GM21825 (cell line): ENCODE results near the gene SCN3A.

ENCODE experiments used
- ATAC-seq: cut with Tn5 transposase; IDR thresholded peaks from one replicate; pipeline ENCODE4 v1.9.1; 2021; ENCODE audit warnings: mild to moderate bottlenecking, moderate library complexity; ENCODE audit not compliant: unreplicated experiment

SCN3A gene

DNA sequence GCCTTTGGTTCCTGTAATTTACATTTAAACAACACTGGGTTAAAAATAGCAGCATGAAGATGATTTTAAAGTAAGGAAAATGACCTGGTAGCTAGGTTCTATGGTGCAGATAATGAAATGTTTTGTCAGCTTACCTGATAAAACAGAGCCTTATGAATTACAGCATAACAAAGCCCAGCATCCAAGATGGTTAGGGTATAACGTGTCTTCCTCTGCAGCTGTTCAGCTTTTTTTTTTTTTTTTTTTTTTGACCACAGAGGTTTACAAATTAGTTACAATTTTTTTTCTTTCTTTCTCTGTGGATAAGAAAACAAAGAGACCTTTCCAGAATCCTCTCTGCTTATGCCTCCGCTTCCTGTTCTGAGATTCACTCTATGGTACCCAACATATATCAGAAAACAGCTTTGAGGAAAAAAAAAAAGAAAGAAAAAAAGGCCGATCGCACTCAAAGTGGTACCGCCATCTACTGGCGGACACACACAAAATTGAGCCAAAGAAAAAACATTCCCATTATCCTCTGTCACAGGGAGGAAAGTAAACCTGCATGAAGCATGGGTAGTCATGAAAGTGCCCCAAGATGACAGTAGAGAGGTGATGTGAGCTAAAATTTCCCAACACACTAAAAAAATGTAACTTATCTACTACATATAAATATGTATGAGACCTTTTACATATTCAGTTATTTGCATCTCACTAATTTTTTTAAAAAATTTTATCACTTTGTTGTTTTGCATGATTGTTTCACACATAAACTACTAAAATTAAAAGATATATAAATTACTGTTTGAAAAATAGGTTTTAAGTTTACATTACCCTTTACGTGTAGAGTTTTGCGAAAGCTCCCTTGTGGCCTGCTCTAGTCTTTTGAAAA, at the start of gene SCN3A:
Gene SCN3A, minus strand, starts transcription at position 362 of the 871 bp plus-strand sequence. CDS start 27,656 bp downstream, outside the sequence.
- ATAC-seq, result peak; percentile 67

DNA sequence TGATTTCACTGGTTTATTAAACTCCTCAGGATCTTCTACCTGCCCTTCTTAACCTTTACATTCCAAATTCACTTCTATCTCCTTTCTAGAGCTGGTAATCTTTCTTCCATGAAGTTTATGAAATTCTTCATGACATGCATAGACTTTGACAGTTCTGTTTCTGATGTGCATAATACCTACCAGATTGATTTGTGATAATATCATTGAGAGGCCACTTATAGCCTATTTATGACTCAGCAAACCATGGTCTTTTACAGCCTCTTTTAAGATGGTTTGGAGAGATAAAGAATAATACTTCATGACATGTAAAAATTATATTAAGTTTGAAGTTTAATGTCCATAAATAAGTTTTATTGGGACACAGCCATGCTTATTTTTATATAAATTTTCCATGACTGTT, 49.3 kb upstream of the SCN3A start:
- ATAC-seq, result no peak

DNA sequence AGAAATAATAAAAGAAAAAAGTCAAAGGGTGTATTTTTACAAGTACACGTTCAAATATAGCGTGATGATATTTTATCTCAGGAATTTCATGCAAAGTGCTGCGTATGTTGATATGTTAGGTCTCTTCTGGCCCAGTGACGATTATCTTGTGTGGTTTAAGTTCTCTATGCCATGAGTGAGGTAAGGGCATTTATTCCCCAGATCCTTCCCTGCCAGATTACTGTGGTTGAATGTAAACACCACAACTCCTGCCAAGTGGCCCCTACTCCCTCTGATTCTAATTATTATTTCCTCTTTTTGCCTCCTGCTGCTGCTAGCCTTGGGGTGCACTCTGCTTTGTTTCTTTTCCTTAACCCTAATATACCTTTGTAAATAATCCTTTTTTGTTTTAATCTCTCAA, 47.5 kb upstream of the SCN3A start:
- ATAC-seq, result no peak

DNA sequence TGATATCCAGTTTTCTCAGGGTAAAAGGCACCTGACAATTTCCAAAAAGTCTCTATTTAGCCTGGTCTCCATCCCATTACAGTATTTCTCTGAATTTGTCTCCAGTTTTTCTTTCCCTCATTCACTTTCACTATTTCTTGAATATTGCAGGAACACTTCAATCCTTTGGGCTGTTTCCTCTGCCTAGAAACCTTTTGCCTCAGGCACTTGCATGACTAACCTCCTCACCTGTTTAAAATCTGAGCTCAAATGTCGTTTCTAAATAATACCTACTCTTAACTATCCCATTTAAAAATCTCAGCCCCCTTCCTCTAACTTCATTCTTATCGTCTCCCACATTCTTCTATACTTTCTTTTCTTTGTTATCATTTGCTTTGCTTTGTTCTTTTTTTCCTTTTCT, 44.4 kb upstream of the SCN3A start:
- no peak for ATAC-seq

DNA sequence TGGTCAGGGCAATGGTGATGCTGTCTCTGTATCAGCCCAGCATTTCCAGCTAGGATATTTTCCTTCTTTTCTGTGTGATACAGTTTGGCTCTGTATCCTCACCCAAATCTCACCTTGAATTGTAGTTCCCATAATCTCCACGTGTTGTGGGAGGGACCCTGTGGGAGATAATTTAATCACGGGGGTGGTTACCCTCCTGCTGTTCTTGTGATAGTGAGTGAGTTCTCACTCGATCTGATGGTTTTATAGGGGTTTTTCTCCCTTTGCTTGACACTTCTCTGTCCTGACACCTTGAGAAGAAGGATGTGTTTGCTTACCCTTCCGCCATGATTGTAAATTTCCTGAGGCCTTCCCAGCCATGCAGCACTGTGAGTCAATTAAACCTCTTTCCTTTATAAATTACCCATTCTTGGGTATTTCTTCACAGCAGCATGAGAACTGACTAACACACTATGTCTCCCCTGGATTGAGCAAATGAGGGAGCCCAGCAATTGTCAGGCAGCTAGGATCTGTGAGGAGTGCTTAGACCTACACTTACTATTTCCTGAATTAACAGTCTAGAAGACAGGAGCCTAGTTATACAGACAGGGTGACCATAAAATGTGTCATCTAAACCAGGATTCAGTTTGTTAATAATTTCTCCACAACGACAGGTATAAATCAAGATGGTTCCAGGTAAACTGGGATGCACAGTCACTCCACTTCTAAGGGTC, 41.4 kb upstream of the SCN3A start:
- no peak for ATAC-seq

DNA sequence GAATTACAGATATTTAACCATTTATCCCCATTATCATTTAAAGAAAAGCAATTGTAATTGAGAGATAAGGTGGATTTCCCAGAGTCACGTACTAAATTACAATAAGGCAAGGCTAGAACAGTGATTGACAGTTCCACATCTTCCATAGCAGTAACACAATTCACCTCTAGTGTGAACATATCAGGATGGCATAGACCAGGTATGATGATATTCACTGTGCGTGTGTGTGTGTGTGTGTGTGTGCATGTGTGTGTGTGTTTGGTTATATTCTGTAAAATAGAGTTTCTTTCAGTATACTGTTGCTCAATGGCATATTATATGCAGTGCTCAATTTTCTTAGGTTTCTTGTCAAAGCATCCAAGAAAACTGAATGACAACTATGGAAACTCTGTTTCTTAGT, 37.1 kb upstream of the SCN3A start:
- ATAC-seq, result no peak

DNA sequence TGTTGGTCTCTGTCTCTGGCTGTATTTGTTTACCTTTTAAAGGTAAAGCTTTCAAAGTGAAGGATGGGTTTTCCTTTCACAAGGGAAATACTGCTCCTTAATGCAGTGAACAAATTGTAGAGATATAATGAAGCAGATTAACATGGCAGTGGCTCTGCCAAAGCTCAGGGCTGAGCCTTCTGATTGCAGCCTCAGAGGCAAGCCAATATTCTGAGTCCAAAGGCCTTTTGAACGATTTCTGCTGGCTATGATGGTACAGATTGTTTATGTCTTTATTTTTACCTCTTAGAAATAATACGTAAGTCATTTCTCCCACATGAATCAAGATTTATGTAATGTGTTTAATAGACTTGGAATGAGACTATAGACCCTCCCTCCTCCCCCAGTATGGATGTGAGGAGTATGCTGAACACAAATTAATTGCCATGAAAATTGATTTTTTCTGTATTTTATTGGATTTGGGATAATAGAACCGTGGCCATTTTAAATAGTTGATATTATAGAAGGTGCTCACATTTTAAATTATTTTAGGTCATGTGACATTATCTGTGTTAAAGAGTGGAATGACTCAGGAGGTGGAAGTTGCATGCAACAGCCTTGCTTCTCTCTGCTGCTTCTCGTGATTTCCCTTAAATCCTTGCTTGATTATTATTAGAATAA, 36.1 kb upstream of the SCN3A start:
- ATAC-seq, result no peak

DNA sequence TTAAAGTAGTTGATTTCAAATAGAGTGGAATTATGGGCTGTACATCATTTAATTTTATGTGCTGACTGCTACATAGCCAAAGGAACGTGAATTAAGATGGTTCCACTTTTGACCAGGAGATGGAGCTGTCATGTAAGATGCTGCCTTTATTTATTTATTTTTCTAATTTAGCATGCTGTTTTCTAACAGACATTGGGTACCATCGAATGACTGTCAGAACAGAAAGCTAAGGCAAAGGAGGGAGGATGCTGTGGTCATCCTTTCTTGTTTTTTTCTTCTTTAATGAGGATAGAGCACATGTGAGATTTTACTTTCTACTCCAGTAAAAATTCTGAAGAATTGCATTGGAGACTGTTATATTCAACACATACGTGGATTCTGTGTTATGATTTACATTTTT, 35.4 kb upstream of the SCN3A start, which contains the start of gene SCN2A:
Gene SCN2A, plus strand, starts transcription at position 185 of the 400 bp plus-strand sequence. CDS start 56,410 bp downstream, outside the sequence.
- ATAC-seq, result no peak

DNA sequence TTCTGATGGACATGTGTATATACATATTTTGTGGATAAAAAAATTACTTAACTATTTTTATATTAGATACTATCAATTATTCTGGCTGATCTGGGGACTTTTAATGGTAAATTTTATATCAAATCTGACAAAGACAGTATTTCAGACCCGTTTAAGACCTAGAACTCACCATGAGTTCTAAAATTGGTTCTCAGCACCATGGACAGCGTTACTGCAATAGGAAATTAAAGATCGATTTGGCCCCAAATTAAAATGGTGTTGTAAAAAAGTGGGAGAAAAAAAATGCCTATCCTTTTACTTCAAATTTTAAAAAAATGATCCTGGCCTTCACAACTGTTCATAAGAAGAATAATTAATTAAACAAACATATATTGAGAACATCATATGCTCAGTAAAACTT, 34.4 kb upstream of the SCN3A start:
- ATAC-seq, result no peak

DNA sequence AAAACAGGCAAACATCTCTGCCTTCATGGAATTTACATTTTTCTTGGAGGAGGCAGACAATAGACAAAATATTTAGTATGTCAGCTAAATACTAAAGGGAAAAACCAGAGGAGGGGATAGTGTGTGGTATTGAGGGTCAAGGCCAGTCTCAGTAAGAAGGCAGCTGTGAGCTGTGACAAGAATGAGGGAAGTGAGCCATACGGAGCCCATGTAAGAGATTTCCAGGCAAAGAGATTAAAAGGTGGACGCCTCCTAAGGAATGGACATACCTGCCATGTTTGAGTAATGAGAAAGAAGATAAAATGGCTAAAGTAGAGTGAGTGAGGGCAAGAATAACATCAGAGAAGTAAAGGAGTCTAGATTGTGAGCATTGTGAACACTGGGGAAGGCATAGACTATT, 33.2 kb upstream of the SCN3A start:
- no peak for ATAC-seq

DNA sequence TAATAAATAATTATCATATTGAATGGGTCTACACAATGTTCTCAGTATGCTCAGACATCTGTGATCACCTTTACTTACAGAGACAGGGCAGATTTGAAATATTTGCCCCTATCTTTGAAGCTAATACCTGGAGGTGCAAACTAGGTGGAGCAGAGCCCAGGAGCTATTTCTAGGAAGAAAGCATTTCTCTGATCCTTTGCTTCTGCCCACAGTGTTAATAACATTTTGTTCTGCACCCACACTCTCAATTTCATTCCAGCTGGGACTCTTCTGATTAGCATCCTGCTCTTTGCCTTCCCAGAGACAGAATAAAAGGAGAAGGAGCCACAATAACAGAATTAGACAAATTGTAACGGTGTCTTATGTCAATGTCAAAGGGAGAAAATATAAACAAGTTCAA, 23.7 kb upstream of the SCN3A start:
- ATAC-seq, result no peak

DNA sequence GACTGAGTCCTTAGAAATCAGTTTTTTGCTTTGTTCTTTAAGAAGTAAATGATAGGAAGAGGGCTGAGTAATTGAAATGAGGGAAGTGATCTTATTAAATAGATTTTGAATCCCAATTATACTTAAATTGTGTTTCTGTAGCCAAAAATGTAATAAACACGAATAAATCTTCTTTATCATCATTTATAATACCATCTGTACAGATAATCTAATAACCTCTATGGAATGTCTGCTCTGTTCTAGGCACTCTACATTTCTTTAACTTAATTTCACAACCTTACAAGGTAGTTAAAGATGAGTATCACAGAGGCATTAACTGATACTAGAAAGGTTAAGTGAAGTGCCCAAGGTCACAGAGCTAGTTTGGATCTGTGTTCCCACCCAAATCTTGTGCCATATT, 21.1 kb upstream of the SCN3A start:
- ATAC-seq, result no peak

DNA sequence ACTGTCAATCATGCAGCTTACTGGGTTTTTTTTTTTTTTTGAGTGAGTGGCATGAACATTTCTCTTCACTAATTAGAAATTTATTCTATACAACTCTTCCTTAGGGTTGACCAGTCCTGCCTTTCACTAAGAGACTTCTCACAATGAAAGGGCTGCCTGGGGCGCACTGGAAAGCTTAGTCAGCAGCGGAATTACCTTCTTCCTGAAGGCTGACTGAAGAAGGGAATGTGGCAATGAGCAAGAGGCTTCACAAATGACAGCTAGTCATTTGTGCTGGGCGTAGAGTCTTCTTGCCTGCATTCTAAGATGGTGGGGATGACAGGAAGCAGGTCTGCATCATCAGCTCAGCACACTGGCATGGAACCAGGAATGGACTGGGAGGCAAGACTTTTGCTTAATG, 15.6 kb upstream of the SCN3A start:
- no peak for ATAC-seq

DNA sequence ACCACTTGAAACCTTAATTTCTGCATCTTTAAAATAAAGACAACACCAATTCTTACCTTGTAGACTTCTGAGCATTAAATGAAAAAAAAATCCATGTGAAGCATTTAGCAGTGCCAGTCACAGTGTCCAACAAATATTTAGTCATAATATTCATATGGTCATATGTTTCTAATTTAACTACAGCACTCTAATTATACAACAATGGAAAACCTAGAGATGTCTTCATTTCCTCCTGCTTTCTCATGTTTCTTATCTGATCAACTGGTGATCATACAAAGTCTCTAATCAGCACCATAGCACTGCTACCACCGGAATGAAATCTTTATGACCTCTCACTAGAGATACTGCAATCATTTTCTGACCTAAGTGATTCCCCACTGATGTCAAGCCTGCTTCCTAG, 10.2 kb upstream of the SCN3A start:
- no peak for ATAC-seq

DNA sequence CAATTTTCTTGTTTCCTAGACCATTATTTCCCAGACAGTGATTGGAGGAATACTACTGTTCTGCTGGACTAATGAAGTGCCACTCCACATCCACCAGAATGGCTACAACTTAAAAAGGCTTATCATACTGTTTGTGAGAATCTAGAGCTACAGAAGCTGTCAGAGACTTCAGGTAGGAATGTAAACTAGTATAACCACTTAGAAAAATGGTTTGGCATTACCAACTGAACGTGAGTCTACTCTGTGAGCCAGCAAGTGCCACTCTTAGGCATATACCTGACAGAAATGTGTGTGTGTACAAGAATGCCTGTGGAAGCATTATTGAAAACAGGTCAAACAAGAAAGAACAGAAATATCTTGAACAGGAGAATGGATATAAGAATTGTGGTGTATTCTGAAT, 4.2 kb upstream of the SCN3A start:
- no peak for ATAC-seq

DNA sequence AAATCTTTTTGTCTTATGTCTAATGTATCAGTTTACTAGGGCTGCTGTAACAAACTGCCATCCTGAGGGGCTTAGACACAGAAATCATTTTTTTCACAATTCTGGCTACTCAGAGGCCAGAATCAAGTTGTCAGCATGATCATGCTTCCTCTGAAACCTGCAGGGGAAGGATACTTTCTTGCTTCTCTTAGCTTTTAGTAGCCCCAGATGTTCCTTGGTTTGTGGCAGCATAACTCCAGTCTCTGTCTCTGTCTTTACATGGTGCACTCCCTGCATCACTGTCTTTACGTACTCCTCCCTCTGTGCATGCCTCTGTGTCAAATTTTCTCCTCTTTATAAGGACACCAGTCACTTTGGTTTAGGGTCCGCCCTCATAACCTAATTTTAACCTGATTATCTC, 2.0 kb upstream of the SCN3A start:
- ATAC-seq, result no peak

DNA sequence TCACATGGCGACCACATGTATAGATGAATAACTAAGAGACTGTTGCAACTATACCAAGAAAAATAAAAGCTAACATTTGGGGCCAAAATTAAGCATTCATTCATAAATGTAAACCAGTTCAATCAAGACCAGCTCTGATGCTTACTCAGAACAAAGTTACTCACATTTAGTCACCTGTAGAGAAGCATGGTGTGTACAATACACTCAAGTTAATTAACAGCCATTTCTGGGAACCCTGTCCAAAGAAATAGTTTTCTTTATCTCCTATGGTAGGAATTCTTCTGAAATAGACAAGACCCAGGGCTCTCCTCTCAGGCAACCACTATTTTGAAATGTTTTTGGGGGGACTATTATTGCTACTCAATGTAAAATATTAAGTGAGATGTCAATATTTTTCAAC, 1.6 kb downstream of the SCN3A start:
- ATAC-seq, result no peak

DNA sequence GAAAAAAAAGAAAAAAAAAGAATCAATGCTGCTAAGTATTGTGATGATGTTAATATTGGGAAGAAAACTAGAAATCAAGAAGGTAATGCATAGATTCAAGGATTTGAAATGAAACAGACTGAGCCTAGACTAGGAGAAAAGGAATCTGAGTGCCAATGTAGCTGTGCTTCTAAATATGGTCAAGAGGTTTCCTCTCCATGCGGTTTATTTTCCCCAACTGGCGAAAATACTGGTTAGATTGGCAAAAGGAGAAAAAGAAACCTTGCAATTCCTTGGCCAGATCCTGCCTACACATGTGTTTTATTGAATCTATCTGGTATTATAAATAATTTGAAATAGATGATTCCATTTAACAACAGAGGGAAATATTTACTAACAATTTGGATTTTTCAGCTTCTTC, 5.7 kb downstream of the SCN3A start:
- ATAC-seq, result no peak

DNA sequence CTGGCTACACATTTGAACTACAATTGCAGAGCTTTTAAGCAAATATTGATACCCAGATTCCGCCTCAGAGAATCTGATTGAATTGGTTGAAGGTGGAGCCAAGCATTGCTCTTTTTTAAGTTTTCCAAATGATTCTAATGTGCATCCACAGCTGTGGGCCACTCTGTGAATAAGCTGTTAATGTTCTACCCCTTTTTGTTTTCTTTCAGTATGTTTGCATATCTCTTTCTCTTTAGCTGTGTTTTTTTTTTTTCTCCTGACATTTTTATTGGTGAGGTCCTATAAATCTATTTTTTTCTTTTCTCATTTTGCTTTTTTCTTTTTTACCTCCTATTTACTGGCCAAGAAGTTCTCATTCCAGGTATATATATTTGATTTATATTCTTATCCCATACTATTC, 6.5 kb downstream of the SCN3A start:
- ATAC-seq, result no peak

DNA sequence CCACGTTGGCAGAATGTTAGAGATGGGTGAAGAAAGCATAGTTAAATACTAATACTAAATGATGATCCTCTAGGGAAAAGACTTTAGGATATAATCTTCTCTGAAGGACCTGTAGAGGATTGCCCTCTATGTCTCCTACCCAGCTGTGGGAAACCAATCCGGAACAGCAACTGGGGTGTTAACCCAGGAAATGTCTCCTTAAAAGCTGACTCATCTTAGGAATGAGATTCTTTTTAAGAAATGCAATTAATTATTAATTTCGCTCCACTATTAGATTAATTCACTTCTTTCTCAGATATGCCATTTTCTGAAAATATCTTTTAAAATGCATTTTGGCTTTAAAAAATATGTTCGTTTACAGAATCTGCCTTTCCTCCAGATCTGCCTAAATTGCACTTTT, 7.4 kb downstream of the SCN3A start:
- no peak for ATAC-seq

DNA sequence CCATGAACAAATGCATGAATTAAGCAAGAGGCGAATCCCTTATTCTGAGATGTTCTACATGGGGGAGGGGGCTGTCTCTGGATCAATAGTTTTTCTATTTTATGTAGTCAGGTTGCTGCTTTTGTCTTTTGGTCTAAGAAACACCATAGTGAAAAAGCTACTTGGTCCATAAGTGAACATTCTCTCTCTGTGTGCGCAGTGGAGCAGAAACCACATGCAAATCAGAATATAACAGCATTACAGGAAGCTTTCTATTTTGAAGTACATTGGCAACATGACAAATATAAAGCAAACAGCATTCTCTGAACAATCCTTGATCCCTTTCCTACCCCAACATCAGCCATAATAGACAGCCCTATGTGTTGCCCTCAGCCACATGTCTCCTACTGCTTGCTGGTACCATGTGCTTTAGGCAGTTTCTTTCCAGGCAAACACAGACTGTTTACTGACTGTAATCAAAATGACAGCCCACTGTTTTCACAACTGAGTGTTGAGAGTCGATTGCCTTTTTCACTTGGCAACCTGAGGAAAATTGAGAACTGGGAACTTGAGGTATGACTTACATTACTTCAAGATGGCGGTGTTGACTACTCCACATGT, 10.6 kb downstream of the SCN3A start:
- peak; percentile 97 for ATAC-seq
